RPMI7951 (cell line): ENCODE measurements around the gene LTA4H. TPM values are rescaled to one million over a fixed set of nuclear protein-coding genes. Genes with fewer than 3 reads are reported as not detected.
"Not testable (repeated sequence)": the region's sequence is repeated elsewhere in the genome, so short reads cannot be mapped to it uniquely, and the experiment has no call there.

Experiments used
- DNase-seq: peaks from one replicate; pipeline ENCODE4 v3.0.0-alpha.2; 2012; ENCODE audit warnings: low read depth
- total RNA-seq: library from RNA; depleted of rRNA; stranded (reverse); fragments of >200 nt; shearing (Covaris generic); gene quantifications from 2 replicates; pipeline ENCODE4 v1.2.3, GENCODE V29; 2014

LTA4H gene
- total RNA-seq, 1 experiment from 2014 or later = 49.9 TPM

DNA sequence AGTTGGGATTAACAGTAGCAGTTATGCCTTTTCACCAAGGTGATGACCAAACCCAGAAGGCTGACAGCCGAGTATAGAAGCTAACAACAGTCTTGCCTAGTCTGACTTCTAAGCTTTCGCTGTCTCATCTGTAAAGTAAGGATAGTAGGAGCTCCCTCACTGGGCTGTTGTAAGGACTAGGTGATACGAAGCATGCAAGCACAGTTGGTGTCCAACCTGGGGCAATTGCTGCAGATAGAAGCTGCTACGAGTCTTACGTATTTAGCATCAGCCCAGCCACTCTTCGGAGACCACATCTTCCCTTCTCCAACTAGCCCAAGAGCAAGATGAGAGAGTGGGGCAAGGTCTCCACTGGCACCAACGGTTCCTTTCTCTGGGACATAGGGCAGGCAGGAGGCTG lies 45.3 kb downstream of the LTA4H start:
- no peak for DNase-seq

DNA sequence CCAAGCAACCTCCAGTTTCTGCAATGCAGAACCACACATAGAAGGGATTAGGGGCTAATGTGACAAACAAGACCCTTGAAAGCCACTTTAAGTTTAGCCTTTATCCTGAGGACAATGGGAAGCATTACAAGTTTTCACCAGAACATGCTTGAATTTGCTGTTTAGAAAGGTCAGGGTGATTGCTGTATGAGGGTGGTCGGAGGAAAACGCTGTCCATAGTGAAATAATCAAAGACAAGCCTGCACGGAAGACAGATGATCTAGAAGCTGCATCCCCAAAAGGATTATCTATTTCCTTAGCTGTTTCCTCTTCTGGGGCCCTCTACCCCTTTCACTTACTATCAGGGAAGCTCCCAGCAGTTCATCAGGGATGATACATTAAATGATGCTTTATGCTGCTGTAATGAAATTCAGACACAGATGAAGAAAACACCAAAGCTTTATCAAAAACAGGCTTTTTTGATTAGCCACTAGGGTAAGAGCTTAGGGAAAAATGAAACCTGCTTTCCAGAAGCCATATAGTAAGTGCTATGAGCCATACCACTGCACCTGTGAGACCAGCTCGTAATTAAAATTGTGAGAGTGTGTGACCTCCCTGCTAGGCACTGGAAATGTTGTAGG lies 45.8 kb downstream of the LTA4H start:
- DNase-seq = no peak

DNA sequence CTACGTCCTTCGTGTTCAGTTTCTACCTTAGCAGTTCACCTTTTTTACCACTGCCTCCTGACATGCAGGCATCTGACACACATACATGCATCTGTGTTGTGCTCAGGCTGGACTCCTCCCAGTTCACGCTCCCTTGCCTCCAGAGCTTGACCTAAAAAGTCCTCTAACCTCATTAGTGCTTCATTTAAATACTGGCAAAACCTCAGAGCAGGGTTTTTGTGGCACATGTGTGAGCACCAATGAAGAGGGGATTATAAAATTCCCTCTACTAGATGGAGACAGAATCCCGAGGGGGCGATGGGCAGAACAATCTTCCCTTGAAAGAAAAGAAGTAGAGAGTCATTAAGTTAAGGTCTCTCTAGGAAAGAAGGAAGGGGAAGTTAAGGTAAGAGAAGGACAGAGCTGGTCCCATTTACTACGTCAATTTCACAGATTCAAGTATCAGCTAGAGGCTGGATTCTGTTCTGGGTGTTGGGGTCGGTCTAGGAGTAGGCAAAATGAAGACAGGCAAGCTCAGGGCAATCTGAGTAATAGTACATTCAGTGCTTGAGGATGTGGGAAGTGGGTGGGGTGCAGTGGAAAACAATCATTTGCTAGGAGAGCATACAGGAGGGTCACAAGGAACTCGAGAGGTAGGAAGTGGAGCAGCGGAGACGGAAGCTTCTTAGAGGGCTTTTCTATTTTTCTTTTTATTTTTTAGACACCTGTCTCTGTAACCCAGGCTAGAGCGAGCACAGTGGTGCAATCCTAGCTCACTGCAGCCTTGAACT lies 46.7 kb downstream of the LTA4H start:
- DNase-seq = no peak

DNA sequence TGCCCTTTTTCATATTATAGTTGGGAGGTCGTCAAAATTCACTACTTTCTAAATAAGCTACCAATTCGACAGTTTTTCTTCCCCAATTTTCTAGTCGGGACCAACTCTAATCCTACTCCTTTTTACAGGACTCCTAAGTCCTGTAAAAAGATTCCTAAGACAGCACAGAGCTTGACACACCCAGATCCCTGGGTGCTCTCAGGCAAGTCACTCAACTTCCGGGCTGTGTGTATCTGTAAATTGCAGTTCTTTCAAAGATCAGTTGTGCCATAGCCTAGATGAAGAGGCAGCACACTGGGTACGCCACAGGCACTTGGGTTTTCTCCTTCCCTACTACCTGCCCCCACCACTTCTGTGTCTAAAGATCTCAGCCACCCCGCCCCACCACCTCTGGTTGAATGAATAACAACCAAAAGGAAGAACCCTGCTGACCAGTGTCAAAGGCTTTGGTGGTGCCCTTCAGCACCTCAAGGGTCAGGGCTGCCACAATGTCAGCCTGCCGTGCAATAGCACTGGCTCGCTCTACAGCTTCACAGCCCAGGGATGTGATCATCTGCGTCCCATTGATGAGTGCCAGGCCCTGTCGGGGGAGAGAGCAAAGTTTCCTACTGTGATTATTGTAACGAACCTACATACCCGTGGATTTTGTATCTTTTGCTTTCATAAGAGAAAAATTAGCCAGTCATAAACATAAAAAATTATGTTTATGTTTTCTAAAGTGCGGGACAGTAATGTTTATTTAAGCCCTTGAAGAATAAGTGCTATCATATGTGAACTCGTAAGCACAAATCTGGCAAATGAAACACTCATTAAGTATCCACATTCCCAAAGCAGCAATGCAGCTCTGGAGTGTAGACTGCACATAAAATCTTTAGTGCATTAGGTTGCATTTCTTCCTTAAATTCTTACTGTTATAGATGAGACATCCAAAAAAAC lies 48.5 kb downstream of the LTA4H start:
- DNase-seq = no peak

DNA sequence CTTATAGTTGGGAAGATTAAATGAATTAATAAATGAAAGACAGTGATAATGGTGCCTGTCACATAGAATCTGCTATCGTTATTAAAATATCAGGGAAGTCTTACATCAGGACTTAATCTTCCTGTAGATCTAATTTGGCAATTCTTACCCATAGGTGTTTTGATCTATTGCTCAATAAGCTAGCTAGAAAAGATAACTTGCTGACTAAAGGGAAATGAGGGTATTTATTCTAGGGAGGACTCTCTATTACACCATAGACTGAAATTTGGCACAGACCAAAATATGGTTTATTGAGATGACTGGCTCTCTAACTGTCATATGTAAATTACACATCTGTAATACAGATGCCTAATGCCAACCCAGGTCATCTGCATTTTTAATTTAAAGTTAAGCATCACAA lies 50.7 kb downstream of the LTA4H start:
- DNase-seq = no peak

DNA sequence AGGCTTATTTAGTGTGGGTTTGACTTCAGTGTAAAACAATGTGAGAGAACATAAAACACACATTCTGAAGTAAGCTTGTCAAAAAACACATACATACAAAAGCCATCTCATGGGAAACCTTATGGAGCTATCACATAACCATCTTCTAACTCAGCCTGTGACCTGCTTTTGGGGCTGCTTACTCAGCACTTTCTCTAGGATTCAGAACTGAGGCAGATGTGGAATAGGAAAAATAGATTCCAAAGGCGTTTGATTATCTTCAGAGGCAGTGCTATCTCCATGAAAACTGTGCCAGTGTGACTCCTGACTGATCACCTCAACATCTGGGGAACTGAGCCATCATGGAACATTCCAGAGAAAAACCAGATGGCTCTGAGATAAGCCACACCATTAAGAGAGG lies 52.8 kb downstream of the LTA4H start:
- no peak for DNase-seq

DNA sequence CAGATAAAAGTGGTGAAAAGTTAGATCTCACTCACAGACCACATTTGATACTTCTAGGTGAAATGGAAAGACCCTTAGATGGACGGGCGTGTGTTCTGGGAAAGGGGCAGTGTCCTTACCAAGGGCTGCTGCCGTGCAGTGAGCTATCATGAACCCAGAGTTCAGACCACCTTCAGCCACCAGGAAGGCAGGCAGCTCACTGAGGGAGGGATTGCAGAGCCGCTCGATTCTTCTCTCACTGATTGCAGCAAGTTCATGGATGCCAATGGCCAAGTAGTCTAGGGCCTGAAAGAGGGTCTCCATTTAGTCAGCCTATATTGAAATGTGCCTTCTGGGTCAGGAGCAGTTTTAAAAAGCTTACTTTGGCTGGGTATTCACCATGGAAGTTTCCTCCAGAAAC lies 55.0 kb downstream of the LTA4H start:
- no peak for DNase-seq

DNA sequence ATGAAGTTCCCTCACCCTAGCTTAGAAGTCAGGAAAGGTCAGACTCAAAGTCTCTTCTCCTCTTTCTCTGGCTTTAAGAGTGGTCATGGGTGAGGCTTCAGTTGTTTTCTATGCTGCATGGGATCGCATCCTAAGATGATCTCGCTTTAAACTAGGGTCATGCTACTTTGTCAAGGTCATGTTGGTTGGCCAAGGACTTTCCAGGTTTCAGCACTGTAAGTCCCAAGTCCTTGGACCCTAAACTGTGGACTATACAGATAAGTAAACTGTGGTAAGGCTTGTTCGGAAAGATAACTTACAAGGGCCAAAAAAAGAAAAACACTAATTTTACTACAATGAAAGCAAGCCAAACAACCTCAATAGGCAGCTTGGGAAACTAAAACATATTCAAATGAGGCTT lies 56.6 kb downstream of the LTA4H start:
- DNase-seq = no peak

DNA sequence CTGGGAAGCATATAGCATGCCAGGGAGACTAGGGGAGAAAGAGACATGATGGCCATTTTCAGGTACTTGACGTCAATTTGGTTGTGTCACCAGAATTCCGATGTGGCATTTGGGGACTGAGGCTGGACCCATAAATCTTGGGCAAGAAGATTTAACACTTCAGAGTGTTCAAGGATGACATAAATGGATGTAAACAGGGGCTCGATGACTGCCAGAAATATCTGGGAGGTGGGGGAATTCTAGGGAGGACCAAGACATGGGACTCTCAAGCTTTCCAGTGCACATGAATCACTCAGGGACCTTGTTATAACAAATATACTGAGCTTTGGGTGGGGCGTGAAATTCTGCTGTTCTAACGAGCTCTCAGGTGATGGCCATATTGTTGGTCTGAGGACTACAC lies 57.0 kb downstream of the LTA4H start:
- no peak for DNase-seq

DNA sequence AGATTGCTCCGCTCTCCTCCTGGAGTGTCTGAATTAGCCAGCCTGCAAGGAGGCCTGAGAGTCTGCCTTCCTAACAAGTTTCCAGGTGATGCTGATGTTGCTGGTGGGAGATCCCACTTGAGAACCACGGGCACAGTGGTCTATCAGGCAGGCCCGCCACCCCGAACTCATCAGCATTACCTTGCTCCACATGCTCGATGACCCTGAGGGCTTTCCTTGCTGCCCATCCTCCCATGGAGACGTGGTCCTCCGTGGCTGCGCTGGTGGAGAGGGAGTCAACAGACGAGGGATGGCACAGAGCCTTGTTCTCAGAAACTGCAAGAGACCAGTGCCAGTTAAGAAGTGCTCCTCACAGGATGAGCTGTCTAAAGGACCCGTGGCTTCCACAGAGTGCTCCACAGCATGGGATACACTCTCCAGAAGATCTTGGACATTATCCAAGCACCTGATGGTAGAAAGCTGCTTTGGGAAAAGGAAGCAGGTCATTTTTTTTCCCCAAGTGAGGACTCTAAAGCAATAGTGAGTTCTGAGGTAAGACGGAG lies 57.6 kb downstream of the LTA4H start:
- DNase-seq = no peak

DNA sequence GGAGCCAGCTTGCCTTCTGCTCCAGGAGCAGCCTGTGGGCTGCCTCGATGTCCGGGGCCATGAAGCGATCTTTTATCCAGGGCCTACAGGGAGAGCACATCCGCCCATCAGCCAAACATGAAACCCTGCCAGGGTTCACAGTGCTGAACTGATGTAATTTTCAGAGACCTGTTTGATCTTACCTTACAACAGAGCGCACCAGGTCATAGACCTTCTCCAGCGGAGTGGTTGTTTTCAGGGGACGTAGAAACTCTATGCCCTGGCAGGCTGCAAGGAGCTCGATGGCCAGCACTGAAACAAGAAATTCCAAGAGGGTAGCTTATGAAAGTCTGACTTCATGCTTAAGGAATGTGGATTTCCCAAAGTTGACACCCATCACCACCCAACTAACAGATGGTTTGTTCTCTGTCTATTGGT lies 59.0 kb downstream of the LTA4H start:
- peak; percentile 39 for DNase-seq

DNA sequence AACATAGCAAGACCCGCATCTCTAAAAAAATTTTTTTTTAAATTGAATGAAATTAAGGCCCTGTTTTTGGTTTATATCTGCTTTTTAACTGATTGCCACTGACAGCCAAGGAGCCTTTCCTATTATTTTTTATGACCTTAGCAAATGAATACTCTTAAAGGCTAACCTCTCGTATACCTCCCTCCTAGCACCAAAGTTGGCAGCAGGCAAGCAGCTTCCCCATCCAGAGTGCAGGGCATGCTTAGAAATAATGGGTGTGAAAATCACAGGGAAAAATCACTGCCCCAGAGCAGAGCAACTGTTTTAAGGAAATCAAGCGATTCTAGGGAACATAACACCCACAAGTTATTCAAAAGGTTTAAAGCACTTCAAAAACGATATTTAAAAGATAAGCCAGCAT lies 59.9 kb downstream of the LTA4H start:
- DNase-seq = no peak

DNA sequence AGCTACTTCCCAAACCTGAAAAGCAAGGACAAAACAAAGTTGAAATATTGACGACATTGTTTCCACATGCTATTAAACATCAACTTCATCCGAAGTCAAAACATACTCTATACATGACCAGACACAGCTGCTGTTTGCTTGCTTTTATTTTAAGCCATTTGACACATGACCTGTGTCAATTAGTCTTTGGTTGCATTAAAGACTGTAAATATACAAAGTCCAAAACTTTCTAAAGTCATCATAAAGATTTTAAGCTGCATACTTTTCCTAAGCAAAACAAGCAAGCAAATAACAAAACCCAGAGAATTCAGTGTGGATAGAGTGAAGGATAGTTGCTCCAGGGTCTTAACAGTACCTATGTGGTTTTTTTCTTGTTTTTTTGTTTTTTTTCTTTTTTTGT lies 61.0 kb downstream of the LTA4H start:
- DNase-seq = no peak

DNA sequence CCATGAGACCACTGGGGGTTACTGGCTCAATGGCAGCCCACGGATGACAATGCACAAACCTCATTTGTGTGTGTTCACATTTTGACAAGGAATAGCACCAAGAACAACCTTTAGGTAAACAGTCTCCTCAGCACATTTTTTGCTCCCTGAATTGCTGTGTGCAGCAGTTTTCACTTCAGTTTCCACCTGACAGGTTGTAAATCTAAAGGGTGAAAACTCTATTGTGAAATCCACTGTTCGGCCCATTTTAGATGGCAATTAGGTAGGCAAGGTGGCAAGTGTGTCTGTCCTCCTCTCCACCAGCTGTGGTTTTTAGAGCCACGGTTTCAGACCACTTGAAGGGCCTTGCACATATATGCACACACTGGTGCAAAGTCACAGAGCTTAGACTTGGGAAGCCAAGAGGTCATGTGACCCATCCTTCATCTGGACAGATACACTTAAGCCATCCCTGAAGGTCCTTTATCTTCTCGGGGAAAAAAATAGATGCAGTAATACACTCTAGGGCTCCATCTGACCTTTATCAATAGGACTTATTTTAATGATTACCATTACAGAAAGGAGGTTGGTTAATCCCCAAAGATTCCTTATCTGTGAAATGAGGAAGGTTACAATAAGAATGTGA lies 62.4 kb downstream of the LTA4H start:
- no peak for DNase-seq

DNA sequence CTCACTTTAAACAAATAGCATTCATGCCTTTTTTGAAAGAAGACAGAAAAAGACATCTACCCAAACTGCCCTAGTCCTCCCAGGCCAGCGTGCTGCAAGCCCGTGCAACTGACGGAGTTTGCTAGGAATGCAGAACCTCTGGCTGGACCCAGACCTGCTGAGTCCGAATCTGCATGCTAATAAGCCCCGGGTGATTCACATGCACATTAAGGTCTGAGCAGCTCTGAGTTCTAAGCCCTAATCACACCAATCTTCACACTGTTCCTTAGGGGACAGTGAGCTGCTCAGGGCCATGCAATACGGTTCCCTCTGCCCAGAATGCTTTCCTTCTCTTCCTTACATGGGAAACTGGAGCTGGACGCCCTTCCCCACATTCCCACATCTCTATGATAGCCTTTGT lies 64.5 kb downstream of the LTA4H start:
- no peak for DNase-seq

DNA sequence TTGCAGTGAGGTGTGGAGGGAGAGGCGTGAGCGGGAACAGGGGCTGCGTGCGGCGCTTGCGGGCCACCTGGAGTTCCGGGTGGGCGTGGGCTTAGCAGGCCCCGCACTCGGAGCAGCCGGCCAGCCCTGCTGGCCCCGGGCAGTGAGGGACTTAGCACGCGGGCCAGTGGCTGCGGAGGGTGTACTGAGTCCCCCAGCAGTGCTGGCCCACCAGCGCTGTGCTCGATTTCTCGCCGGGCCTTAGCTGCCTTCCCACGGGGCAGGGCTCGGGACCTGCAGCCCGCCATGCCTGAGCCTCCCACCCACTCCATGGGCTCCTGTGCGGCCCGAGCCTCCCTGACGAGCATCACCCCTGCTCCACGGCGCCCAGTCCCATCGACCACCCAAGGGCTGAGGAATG lies 66.3 kb downstream of the LTA4H start:
- DNase-seq = not testable (repeated sequence)

DNA sequence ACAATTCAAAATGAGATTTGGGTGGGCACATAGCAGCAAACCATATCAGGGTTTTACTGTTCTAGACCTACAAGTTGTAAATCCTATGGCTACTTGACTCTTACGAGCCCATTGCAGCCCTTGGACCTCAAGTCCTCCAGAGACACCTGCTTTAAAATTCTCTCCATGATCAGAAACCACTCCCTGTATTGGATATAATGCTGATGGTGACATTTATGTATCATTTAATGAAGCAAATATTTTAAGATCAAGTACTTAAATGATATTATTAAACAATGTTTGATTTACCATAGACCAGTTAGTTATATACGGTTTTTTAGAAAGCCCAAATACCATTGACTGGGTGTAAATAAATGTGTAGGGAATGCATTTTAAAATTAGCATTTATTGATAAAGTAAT lies 68.1 kb downstream of the LTA4H start:
- DNase-seq = no peak

DNA sequence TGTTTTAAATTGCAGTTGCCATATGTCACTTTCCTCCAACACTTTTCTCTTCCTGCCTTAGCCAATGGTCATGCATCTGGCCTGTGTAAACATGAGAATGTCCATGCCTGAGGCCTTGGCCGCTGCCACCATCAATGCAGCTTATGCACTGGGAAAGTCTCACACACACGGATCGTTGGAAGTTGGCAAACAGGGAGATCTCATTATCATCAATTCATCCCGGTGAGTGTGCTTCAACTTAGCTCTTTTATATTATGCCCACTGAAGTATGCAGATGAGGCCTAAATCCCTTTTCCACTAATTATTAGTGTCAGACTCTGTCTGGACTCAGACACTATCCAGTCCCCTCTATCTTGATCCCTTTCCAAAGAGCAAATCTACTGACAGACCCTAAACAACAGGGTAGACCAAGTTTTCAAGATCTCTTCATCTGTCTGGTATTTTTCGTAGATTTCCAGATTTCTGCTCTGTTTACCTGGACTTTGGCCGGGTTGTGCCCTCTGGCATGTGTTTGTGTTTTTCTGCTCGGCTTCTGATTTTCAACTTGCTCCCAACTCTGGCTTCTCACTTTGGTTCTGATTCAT lies 69.0 kb downstream of the LTA4H start:
- DNase-seq = peak; percentile 23

DNA sequence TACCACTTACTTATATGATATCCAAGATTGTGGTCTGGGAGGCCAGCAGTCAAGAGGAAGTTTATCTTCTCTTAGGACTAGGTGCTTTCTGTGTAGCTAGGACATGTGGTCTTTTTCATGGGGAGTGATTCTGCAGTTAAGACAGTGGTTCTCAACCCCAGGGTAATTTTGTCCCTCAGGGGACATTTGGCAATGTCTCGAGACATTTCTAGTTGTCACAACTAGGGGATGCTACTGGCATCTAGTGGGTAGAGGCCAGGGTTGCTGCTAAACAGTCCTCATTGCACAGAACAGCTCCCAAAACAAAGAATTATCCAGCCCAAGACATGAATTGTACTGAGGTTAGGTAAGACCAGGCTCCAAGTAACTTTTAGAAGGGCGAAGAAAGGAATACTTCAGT lies 72.3 kb downstream of the LTA4H start:
- DNase-seq = peak; percentile 11

DNA sequence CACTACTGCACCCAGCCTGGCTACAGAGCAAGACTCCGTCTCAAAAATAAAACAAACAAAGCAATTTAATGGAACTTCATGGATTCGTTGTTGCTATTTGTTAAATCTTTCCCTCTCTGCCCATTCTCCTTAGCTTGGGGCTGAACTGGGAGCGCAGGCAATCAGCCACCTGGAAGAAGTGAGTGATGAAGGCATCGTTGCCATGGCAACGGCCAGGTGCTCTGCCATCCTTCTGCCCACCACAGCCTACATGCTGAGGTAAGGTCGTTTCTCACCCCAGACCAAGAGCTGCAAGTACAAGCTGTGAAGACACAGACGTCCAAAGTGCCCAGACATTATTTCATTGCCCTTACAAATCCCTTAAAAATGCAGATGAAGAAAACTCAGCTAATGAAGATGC lies 73.2 kb downstream of the LTA4H start:
- DNase-seq = no peak

DNA sequence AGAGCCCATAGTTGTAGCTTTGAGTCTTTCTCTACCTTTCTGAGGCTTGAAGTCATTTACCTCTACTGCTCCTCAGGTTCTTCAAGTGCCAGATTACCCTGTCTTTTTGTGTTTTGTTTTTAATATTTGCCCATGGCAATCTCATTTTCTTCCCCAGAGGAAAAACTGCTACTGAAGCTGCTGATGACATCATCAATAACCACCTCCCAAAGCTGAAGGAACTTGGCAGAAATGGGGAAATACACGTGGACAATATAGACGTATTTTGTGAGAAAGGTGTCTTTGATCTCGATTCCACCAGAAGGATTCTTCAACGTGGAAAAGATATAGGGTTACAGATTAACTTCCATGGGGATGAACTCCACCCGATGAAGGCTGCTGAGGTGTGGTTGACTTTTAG lies 75.1 kb downstream of the LTA4H start:
- no peak for DNase-seq

DNA sequence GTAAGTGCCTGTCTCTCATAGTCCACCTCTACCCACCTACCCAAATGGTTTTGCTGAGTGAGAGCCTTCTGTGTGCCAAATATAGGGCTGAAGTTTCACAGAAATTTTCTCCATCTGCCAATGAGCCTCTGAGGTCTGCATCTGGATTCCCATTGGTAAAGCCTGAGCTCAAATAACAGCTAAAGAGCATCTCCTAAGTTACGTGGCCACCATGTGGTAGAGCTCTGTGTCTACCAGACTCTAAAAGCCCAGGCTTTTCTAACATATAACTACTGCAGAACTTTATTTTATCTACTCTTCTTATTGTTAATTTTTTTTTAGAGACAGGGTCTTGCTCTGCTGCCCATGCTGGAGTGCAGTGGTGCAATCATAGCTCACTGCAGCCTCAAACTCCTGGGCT lies 76.3 kb downstream of the LTA4H start:
- DNase-seq = peak; percentile 17
